Stimulated activated CD8-positive, alpha-beta memory T cell treated with anti-CD3 and anti-CD28 coated beads, Interleukin-4, amount 100 ng/mL, for 24 hours (primary cell): ENCODE results near the gene RHD.
A peak's percentile ranks its signal among the peaks of the same experiment; 100 is the strongest.
"Not testable (repeated sequence)": the region's sequence is repeated elsewhere in the genome, so short reads cannot be mapped to it uniquely, and the experiment has no call there.

Source experiments
- DNase-seq: peaks from one replicate; pipeline ENCODE4 v3.0.0-alpha.2; 2020; ENCODE audit warnings: low read depth

RHD gene

GRCh38 chr1:25257196-25257595 lies 15.1 kb upstream of the RHD start:
- no peak for DNase-seq

GRCh38 chr1:25259813-25260212 lies 12.5 kb upstream of the RHD start:
- not testable (repeated sequence) for DNase-seq

DNA sequence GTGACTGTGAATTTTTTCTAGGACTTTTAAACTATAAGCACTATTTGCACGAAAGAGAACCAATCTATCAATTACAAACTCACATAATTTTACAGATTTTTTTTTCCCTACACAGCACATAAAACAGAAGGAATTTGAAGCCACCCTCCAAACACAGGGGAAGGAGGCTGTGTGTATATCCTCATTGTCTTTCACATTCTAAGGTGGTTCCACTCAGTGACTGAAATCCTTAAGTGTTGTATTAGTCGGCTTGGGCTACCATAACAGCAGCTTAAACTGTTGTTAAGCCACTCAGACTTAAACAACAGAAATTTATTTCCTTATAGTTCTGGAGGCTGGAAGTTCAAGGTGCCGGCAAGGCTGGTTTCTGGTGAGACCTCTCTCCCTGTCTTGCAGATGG lies 12.0 kb upstream of the RHD start:
- not testable (repeated sequence) for DNase-seq

- not testable (repeated sequence) for DNase-seq
Observed at GRCh38 chr1:25266554-25267287, 5.6 kb upstream of the RHD start.

DNA sequence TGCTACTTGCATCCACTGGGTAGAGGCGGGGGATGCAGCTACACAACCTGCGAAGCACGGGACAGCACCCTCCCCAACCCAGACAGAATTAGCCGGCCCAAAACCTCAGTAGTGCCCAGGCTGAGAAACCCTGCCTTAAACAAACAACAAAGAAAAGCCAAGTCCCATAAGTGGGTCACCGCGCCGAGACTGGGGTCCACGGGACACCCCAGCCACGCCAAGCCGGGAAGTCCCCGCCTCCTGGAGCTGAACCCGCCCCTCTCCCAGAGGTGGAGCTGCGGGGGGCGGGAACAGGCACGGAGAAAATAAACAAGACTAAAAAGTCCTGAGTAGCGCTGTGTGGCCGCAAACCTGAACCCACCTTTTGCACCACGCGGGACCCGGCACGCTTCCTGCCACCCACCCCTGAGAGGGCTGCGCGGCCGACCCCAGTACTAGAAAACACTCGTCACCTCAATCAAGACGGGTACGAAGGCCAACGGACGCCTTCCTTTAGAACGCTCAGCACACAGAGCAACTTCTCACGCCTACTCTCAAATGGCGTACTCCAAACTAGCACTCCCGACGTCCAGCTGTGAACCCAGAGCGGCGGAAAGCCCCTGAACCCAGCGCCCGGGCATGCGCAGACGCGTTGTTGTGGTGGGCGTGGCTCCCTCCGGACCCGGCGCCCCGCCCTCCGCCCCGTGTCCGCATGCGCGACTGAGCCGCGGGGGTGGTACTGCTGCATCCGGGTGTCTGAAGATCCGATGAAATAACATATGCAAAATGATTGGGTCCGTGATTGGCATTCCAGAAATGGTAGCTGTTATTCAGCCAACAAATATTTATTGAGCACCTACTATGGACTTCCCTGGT lies 4.8 kb upstream of the RHD start:
- peak; percentile 87 for DNase-seq

DNA sequence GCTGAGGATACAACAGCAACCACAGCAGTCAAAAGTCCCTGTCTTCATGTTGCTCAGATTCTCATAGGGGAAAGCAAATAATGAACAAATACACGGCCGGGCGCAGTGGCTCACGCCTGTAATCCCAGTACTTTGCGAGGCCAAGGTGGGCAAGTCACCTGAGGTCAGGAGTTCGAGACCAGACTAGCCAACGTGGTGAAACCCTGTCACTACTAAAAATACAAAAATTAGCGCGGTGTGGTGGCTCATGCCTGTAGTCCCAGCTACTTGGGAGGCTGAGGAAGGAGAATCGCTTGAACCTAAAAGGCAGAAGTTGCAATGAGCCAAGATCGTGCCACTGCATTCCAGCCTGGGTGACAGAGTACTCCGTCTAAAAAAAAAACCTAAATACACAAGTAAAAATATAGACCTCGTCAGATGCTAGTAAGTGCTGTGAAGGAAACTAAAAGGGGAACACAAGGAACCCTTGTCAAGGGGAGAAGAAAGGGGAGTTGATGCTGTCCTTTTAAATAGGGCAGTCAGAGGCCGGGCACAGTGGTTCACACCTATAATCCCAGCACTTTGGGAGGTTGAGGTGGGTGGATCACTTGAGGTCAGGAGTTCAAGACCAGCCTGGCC lies 4.1 kb upstream of the RHD start:
- DNase-seq = not testable (repeated sequence)

DNA sequence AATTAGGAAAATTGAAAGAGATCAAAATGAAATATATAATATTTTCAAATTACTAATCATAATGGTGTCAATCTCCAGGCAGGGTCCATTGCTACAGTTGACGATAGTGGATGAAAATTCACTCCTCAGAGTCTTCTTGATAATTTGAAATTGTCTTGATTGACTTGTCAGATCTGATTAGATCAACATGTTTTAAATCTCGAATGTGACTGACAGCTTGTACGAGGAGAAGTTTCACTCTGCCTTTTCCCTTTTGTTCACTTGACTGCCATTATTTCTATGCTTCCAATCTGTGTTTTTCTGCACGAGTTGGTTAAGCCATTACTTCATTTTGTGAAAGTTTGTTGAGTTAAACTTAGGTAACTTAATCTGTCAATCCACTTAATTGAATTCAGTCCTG lies 3.3 kb downstream of the RHD start:
- not testable (repeated sequence) for DNase-seq

DNA sequence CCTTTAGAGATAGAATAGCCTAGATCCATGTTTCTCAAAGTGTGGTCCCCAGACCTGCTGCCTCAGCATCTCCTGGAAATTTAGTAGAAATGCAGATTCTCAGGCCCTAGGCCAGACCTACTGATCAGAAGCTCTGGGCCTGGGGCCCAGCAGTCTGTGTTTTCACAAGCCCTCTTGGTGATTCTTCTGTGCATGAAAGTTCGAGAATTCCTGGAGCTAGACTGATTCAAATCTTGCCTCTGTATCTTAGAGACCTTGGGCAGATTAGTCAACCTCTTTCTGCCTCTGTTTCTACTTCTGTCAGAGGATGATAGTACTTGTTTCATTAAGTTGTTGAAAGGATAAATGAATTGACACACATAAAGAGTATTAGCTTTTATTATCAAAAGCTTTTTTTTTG lies 5.0 kb downstream of the RHD start:
- not testable (repeated sequence) for DNase-seq

DNA sequence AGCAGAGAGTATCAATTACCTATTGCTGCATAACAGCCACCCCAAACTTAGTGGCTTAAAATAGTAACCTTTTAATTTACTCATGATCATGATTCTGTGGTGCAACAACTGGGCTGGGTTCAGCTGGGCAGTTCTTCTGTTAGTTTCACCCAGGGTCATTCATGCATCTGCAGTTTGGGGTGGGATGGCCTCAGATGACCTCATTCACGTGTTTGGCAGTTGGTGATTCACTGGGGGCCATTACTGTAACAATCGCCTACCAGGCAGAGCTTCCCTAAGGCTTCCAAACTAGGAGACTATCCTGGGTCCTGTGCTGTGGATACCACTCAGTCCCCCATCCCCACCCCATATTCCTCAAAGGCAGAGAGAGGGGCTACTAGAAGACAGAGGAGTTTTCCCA lies 6.0 kb downstream of the RHD start:
- DNase-seq = not testable (repeated sequence)

DNA sequence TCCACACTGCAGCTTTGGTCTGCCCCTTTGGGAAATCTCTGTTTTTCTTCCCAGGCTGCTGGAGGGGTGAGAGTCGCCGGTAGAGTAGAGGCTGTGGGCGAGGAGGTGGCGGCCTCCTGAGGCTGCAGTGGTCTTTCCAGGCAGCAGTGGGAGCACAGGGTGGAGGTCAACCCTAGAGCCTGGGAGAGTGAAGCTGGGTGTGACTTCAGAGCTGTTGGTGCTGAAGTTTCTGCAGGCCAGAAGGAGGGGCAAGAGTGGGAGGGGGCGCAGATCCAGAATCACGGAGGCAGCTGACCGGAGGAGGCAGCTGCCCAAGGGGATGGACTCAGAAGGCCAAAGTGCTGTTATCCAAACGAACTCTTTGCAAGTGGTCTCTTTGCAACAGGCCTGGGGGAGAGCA lies 6.5 kb downstream of the RHD start:
- not testable (repeated sequence) for DNase-seq

DNA sequence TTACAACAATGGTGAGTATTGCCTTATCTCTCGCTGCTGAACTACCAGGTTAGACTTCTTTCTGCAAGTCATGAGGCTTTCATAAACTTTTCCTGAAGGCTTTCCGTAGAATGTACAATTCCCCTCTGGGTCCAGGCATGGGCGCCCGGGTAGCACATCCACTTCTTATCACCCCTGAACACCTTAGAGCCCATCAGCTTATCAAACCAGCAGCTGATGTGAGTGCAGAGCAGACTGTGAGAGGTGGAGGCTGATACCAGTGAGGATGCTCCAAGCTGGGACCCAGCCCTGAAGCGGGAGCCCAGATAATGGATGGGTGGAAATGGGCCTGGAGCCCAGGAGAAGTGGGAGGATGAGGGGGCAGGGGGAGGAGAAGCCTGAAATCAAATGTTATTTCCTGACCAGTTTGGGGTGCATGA lies 7.4 kb downstream of the RHD start:
- not testable (repeated sequence) for DNase-seq

DNA sequence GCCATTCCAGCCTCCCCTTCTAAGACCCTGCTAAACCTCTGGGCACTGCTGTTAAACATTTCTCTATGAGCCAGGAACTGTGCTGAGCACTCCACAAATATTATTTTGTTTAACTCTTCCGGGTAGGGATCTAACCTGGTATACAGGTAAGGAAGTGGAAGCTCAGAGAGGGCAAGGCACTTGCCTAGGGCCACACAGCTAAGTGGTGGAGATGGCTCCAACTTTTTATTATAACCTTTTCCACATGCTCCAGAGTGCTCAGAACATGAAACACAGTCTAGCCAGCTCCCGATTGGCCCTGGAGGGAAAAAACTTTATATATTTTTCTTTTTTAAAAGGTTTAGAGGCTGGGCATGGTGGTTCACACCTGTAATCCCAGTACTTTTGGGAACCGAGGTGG lies 13.6 kb downstream of the RHD start:
- DNase-seq = not testable (repeated sequence)

DNA sequence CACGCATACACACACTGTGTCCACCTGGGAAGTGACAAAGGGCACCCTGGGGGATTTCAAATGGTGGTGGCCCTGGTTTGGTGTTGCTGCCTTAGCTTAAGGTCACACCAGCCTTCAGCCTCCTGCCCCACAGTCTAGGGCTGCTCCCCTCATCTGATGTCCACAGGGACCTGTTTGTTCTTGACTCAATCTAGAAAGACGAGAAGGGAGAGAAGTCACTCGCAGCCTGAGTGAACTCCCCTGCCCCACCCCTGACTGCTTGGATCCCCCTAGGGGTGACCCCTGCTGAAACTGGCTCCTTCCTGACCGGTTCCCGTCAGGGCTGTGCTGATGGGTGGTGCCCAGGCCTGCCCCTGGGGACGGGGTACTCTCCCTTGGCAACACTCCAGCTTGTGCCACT lies 14.9 kb downstream of the RHD start:
- DNase-seq = not testable (repeated sequence)

- not testable (repeated sequence) for DNase-seq
Observed at GRCh38 chr1:25288573-25289101, 16.3 kb downstream of the RHD start.

GRCh38 chr1:25290043-25290442 lies 17.7 kb downstream of the RHD start:
- not testable (repeated sequence) for DNase-seq

- not testable (repeated sequence) for DNase-seq
Observed at GRCh38 chr1:25293426-25293825, 21.1 kb downstream of the RHD start.

- DNase-seq = not testable (repeated sequence)
Observed at GRCh38 chr1:25294889-25295826, 22.8 kb downstream of the RHD start.

- DNase-seq = not testable (repeated sequence)
Observed at GRCh38 chr1:25296501-25296900, 24.2 kb downstream of the RHD start.

DNA sequence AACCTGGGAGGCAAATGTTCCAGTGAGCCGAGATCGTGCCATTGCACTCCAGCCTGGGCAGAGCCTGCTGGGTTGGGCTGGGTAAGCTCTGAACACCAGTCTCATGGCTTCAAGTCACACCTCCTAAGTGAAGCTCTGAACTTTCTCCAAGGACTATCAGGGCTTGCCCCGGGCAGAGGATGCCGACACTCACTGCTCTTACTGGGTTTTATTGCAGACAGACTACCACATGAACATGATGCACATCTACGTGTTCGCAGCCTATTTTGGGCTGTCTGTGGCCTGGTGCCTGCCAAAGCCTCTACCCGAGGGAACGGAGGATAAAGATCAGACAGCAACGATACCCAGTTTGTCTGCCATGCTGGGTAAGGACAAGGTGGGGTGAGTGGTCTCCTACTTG lies 28.4 kb downstream of the RHD start:
- DNase-seq = not testable (repeated sequence)

- DNase-seq = not testable (repeated sequence)
Observed at GRCh38 chr1:25302330-25302729, 30.0 kb downstream of the RHD start.

DNA sequence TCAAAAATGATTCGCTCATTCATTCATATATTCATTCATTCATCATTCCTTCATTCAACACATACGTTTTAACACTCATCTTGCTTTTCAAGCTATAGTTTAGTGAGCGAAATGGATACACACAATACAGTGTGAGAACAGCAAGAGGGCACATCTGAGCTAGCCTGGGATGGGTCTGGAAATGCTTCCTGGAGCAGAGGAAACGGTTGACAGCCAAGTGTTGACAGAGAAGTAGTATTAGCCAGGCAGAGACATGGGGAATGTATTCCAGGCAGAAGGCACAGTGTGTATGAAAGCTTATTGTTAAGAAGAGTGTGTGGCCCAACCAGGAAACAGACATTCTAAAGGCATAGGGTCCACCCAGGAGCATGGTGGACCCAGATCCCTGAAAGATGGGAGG lies 32.6 kb downstream of the RHD start:
- DNase-seq = not testable (repeated sequence)
